ENCODE results near the gene B3GNT7. TPM values are rescaled to one million over a fixed set of nuclear protein-coding genes. Genes with fewer than 3 reads are reported as not detected.

B3GNT7 gene
- total and polyA plus RNA-seq, 2 experiments from 2014 or later = not detected

DNA sequence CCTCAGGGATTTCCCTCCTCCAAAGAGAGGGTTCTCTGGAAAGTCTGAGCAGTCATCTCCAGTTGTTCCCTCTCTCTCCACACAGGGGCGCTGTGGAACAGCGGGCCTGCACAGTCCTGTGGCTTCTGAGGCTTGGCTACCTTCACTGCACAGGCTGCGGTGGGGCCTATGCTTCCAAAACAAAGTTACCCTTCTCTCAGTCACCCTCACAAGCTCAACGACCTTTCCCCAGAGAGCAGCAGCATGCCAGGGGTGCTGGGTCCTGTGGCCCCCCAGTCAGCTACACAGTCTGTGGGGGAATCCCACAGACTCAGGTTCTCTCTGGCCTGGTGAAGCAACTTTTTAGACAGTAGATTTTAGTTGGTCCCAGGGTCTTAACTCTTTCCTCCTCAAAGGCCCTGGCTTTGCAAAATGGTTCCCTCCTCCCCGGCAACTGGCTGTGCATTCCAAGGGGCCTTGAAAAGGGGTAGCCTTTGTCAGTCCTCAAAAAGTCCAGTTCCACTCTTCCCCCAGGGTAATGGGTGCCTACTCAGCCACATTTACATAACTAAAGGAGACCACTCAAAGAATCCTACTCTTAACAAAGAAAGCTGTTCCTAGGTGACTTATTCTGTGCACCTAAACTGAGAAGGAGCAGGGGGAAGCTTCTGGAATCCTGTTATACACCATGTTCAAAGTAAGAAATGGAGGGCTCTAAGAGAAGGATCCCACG, 14.9 kb downstream of the B3GNT7 start:
- H3K27me3 ChIP-seq (replicated peaks; ENCODE audit: insufficient read depth) = 0 out of 2 replicates have a peak, but pooled peaks cover 4% of the 10 kb centered on the region
- H3K4me1 ChIP-seq (ENCODE audit: insufficient read depth) = peaks cover 5% of the 10 kb centered on the region
- no peak for TF ChIP-seq EZH2 (IDR thresholded peaks at IDR 0.05; ENCODE audit: insufficient read depth, poor library complexity, severe bottlenecking)
- no peak for TF ChIP-seq EZH2phosphoT487 (IDR thresholded peaks at IDR 0.05; ENCODE audit: insufficient read depth, low read depth)

DNA sequence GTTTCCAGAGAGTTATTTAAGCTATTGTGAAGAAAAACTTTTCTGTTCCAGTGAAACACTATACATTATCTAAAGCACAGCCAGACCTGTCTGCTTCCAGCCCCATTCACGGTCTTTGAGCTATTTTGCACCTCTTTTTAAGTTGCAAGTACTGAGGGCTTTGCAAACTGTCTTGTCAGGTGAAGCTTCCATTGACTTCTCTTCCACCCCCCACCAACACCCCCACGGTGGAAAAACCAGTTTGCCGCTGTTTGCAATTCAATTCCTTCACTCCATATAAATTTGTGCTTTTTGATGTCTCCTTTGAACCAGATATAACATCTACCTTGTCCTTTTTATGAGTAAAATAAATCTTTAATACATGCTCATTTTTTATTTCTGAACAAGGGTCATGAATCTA, 15.7 kb downstream of the B3GNT7 start:
- no peak overlapping the region for H3K9ac ChIP-seq
- H2AFZ ChIP-seq = no peak overlapping the region
- no peaks in the 10 kb centered on the region for H3K79me2 ChIP-seq (ENCODE audit: insufficient read depth)
- H3K9me3 ChIP-seq (ENCODE audit: low read depth) = no peaks in the 10 kb centered on the region
- H3K4me3 ChIP-seq = no peak overlapping the region
- H3K4me2 ChIP-seq (ENCODE audit: unreplicated experiment) = no peak overlapping the region
- WGBS, 2 experiments (ENCODE audit: low coverage in 1 of 2, low lambda C conversion rate in 2 of 2, missing lambda C conversion rate in 2 of 2) = 67 to 71% methylated on average over 3 of the region's 3 CpGs
- in situ Hi-C loops (cut with MboI) = loop anchor here (25.0 kb wide), 1 partner anchor 299 kb away; no protein-coding TSS in a partner anchor
- H4K20me1 ChIP-seq (ENCODE audit: insufficient read depth) = no peaks in the 10 kb centered on the region
- DNase-seq = no peak
- H3K36me3 ChIP-seq (ENCODE audit: low read depth) = no peaks in the 10 kb centered on the region
- H3F3A ChIP-seq (ENCODE audit: insufficient read depth) = peaks cover 8% of the 10 kb centered on the region; the same call in 1 of the 2 replicates
- TF ChIP-seq EZH2 (IDR thresholded peaks at IDR 0.05; ENCODE audit: insufficient read depth, poor library complexity, severe bottlenecking) (no peak), EZH2phosphoT487 (IDR thresholded peaks at IDR 0.05; ENCODE audit: insufficient read depth, low read depth) (no peak)
- no peaks in the 10 kb centered on the region for H3K9me2 ChIP-seq (ENCODE audit: insufficient read depth)
- 0 out of 2 replicates have a peak, but pooled peaks cover 4% of the 10 kb centered on the region for H3K27me3 ChIP-seq (replicated peaks; ENCODE audit: insufficient read depth)
- peaks cover 1% of the 10 kb centered on the region for H3K4me1 ChIP-seq (ENCODE audit: insufficient read depth)
- no peak overlapping the region for H3K27ac ChIP-seq

More for the DNA sequence above, 14.9 kb downstream of the B3GNT7 start:
- Histone ChIP-seq H3K9me3 (ENCODE audit: low read depth) (no peaks in the 10 kb centered on the region), H3F3A (ENCODE audit: insufficient read depth) (peaks cover 8% of the 10 kb centered on the region; the same call in 1 of the 2 replicates), H3K4me2 (ENCODE audit: unreplicated experiment) (no peak overlapping the region), H2AFZ (no peak overlapping the region), H3K9ac (no peak overlapping the region), H3K4me3 (no peak overlapping the region), H3K27ac (no peak overlapping the region), H3K36me3 (ENCODE audit: low read depth) (no peaks in the 10 kb centered on the region), H4K20me1 (ENCODE audit: insufficient read depth) (no peaks in the 10 kb centered on the region), H3K79me2 (ENCODE audit: insufficient read depth) (no peaks in the 10 kb centered on the region), H3K9me2 (ENCODE audit: insufficient read depth) (no peaks in the 10 kb centered on the region)
- in situ Hi-C loops (cut with MboI) = loop anchor here (25.0 kb wide), 1 partner anchor 298 kb away; no protein-coding TSS in a partner anchor
- 67 to 68% methylated on average over 6 of the region's 6 CpGs for WGBS, 2 experiments (ENCODE audit: low coverage in 1 of 2, low lambda C conversion rate in 2 of 2, missing lambda C conversion rate in 2 of 2)
- no peak for DNase-seq

DNA sequence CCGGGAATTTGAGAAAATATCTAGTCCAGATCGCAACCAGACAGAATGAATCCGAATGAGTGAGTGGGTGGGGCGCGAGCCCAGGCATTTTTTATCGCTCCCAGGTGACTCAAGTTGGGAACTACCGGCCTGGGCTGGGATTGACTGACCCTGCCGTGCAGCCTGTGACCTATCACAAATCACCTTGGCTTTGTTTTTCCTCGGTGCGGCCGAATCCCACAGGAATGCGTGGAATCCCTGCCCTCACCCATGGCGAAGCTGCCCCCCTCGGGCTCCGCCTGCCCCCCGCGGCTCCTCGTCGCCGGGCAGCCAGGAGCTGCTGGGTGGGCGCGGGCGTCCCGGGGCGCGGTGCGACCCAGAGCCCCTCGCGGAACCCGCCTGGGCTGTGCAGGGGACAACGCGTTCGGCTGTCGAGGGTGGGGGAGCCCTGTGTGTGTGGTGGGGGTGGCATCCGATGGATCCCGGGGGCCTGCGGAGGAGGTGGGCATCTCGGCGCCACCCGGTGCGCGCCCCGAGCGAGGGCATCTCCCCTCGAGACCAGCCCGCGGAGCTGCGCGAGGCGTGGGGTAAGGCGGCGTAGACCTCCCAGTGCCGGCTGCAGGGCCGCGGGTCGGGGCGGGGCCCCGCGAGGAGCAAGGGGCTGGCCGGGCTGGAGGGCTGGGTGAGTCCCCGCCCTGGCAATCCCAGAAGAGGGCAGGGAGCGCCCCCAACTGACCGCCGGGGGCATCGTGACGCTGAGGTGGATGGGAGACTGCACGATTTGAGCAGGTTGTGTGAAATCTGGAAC, 16.5 kb downstream of the B3GNT7 start:
- no peaks in the 10 kb centered on the region for H3K9me2 ChIP-seq (ENCODE audit: insufficient read depth)
- DNase-seq = peak; percentile 89
- H3K4me3 ChIP-seq = peak overlapping the region; percentile 73
- H3K27ac ChIP-seq = no peak overlapping the region
- H3K9me3 ChIP-seq (ENCODE audit: low read depth) = no peaks in the 10 kb centered on the region
- H3F3A ChIP-seq (ENCODE audit: insufficient read depth) = peaks cover 8% of the 10 kb centered on the region; the same call in 1 of the 2 replicates
- WGBS, 2 experiments (ENCODE audit: low coverage in 1 of 2, low lambda C conversion rate in 2 of 2, missing lambda C conversion rate in 2 of 2) = 7 to 8% methylated on average over 40 to 57 of the region's 67 CpGs
- TF ChIP-seq EZH2 (IDR thresholded peaks at IDR 0.05; ENCODE audit: insufficient read depth, poor library complexity, severe bottlenecking) = no peak
- TF ChIP-seq EZH2phosphoT487 (IDR thresholded peaks at IDR 0.05; ENCODE audit: insufficient read depth, low read depth) = no peak
- peak overlapping the region; percentile 85 for H2AFZ ChIP-seq
- H3K9ac ChIP-seq = peak overlapping the region; percentile 70
- peak overlapping the region; percentile 78 for H3K4me2 ChIP-seq (ENCODE audit: unreplicated experiment)
- no peaks in the 10 kb centered on the region for H3K4me1 ChIP-seq (ENCODE audit: insufficient read depth)
- no peaks in the 10 kb centered on the region for H4K20me1 ChIP-seq (ENCODE audit: insufficient read depth)
- H3K79me2 ChIP-seq (ENCODE audit: insufficient read depth) = no peaks in the 10 kb centered on the region
- H3K27me3 ChIP-seq (replicated peaks; ENCODE audit: insufficient read depth) = 0 out of 2 replicates have a peak, but pooled peaks cover 4% of the 10 kb centered on the region
- no peaks in the 10 kb centered on the region for H3K36me3 ChIP-seq (ENCODE audit: low read depth)
- in situ Hi-C loops (cut with MboI) = loop anchor here (25.0 kb wide), 1 partner anchor 300 kb away; no protein-coding TSS in a partner anchor

DNA sequence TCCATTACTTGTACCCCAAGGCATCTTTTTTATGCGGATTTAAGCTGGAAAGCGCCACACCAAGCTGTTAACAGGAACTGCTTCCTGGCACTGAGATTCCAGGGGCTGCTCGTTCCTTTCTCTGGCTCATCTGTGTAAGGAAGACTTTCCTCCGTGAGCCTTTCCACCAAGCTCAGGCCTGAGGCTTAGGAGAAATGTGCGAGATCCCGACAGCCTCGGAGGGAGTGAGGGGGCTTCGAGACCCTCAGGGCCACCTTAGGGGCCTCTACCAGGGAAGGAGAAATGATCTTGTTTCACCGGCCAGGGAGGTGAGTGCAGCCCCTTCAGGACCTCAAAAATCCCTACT, 17.1 kb downstream of the B3GNT7 start:
- no peak overlapping the region for H3K27ac ChIP-seq
- in situ Hi-C loops (cut with MboI) = loop anchor here (25.0 kb wide), 1 partner anchor 300 kb away; no protein-coding TSS in a partner anchor
- peak overlapping the region; percentile 78 for H3K4me2 ChIP-seq (ENCODE audit: unreplicated experiment)
- no peak for TF ChIP-seq EZH2 (IDR thresholded peaks at IDR 0.05; ENCODE audit: insufficient read depth, poor library complexity, severe bottlenecking)
- H2AFZ ChIP-seq = peak overlapping the region; percentile 85
- H3K36me3 ChIP-seq (ENCODE audit: low read depth) = no peaks in the 10 kb centered on the region
- H3K27me3 ChIP-seq (replicated peaks; ENCODE audit: insufficient read depth) = 0 out of 2 replicates have a peak, but pooled peaks cover 4% of the 10 kb centered on the region
- no peaks in the 10 kb centered on the region for H3K9me3 ChIP-seq (ENCODE audit: low read depth)
- peaks cover 8% of the 10 kb centered on the region; the same call in 1 of the 2 replicates for H3F3A ChIP-seq (ENCODE audit: insufficient read depth)
- no peak overlapping the region; the same call in 1 of the 2 replicates for H3K9ac ChIP-seq
- H3K9me2 ChIP-seq (ENCODE audit: insufficient read depth) = no peaks in the 10 kb centered on the region
- no peaks in the 10 kb centered on the region for H3K79me2 ChIP-seq (ENCODE audit: insufficient read depth)
- DNase-seq = no peak
- 25 to 31% methylated on average over 9 of the region's 9 CpGs for WGBS, 2 experiments (ENCODE audit: low coverage in 1 of 2, low lambda C conversion rate in 2 of 2, missing lambda C conversion rate in 2 of 2)
- no peaks in the 10 kb centered on the region for H3K4me1 ChIP-seq (ENCODE audit: insufficient read depth)
- H4K20me1 ChIP-seq (ENCODE audit: insufficient read depth) = no peaks in the 10 kb centered on the region
- peak overlapping the region; percentile 73 for H3K4me3 ChIP-seq

Data from GM23248 (cell line).